Cardiac muscle cell (in vitro differentiated cells and primary cell): ENCODE data around the gene FBXO10. TPM values are rescaled to one million over a fixed set of nuclear protein-coding genes. Genes with fewer than 3 reads are reported as not detected.
"Not testable (repeated sequence)": the region's sequence is repeated elsewhere in the genome, so short reads cannot be mapped to it uniquely, and the experiment has no call there.

Experiments used
- DNase-seq, 2 donors: peaks; one replicate each; pipeline versions ENCODE4 v3.0.0 to v3.0.0-alpha.2; 2010 to 2017; ENCODE audit warnings: low read depth in 1 of 2, low spot score in 1 of 2
- H3K27ac ChIP-seq: fragments of 200-600 bp; sonication (generic); 2 replicates; pipeline ENCODE4 v1.5.1; 2016
- H3K27me3 ChIP-seq: fragments of 200-600 bp; sonication (generic); 2 replicates; pipeline ENCODE4 v1.6.0; 2016; ENCODE audit warnings: control low read depth
- H3K36me3 ChIP-seq: fragments of 200-600 bp; sonication (generic); 2 replicates; pipeline ENCODE4 v1.5.1; 2016; ENCODE audit warnings: control low read depth
- H3K4me1 ChIP-seq: fragments of 200-600 bp; sonication (generic); 2 replicates; pipeline ENCODE4 v1.8.1; 2017; ENCODE audit warnings: low read depth, mild to moderate bottlenecking, mixed run types
- H3K4me3 ChIP-seq: fragments of 200-600 bp; sonication (generic); 2 replicates; pipeline ENCODE4 v1.5.1; 2016; ENCODE audit warnings: mild to moderate bottlenecking
- H3K9me3 ChIP-seq: fragments of 200-600 bp; sonication (generic); 2 replicates; pipeline ENCODE4 v1.5.1; 2017; ENCODE audit warnings: low read depth, mild to moderate bottlenecking, control low read depth
- CTCF ChIP-seq: IDR thresholded peaks from 2 replicates; pipeline ENCODE4 v1.5.1; 2012; ENCODE audit warnings: low read depth, mild to moderate bottlenecking, low read length
- polyA plus RNA-seq: library from polyadenylated mRNA; unstranded; fragments of >200 nt; fragmentation: Nextera tagmentation; extraction: Ambion mirVana; gene quantifications from 2 replicates; pipeline ENCODE4 v1.2.1, GENCODE V29; 2016
- total RNA-seq: library from RNA; depleted of rRNA; stranded (reverse); fragments of >200 nt; gene quantifications from 2 replicates; pipeline ENCODE4 v1.2.3, GENCODE V29; 2016

FBXO10 gene
- total and polyA plus RNA-seq, 2 experiments from 2014 or later = 10.6 to 19.8 TPM

GRCh38 chr9:37608250-37608649 is 32.1 kb upstream of the FBXO10 start:
- no peaks in the 10 kb centered on the region for H3K9me3 ChIP-seq
- TF ChIP-seq CTCF = no peak
- no peaks in the 10 kb centered on the region for H3K36me3 ChIP-seq
- no peak overlapping the region for H3K4me3 ChIP-seq
- DNase-seq = no peak
- no peak overlapping the region for H3K27ac ChIP-seq
- no peaks in the 10 kb centered on the region for H3K4me1 ChIP-seq
- peaks cover 36% of the 10 kb centered on the region for H3K27me3 ChIP-seq

- no peak for DNase-seq
- H3K9me3 ChIP-seq = no peaks in the 10 kb centered on the region
- peaks cover 41% of the 10 kb centered on the region for H3K27me3 ChIP-seq
- TF ChIP-seq CTCF = no peak
- H3K4me1 ChIP-seq = no peaks in the 10 kb centered on the region
- no peak overlapping the region for H3K4me3 ChIP-seq
- no peaks in the 10 kb centered on the region for H3K36me3 ChIP-seq
- H3K27ac ChIP-seq = no peak overlapping the region
Observed at GRCh38 chr9:37604296-37604695, 28.1 kb upstream of the FBXO10 start.

GRCh38 chr9:37602817-37603216 is 26.6 kb upstream of the FBXO10 start:
- Histone ChIP-seq H3K36me3 (no peaks in the 10 kb centered on the region), H3K27me3 (peaks cover 41% of the 10 kb centered on the region), H3K9me3 (no peaks in the 10 kb centered on the region), H3K4me1 (no peaks in the 10 kb centered on the region), H3K27ac (no peak overlapping the region), H3K4me3 (no peak overlapping the region)
- no peak for TF ChIP-seq CTCF
- DNase-seq = no peak

- not testable (repeated sequence) for DNase-seq, H3K4me1 ChIP-seq, H3K4me3 ChIP-seq, H3K36me3 ChIP-seq, H3K9me3 ChIP-seq, H3K27ac ChIP-seq
- peaks cover 44% of the 10 kb centered on the region for H3K27me3 ChIP-seq
Observed at GRCh38 chr9:37602061-37602460, 25.9 kb upstream of the FBXO10 start.

- no peak for DNase-seq
- TF ChIP-seq CTCF = no peak
Observed at GRCh38 chr9:37596504-37596903, 20.3 kb upstream of the FBXO10 start.

GRCh38 chr9:37593883-37594448 is 17.8 kb upstream of the FBXO10 start:
- TF ChIP-seq CTCF = no peak
- no peak overlapping the region for H3K4me3 ChIP-seq
- DNase-seq = no peak
- H3K27me3 ChIP-seq = peaks cover 31% of the 10 kb centered on the region
- no peak overlapping the region for H3K27ac ChIP-seq
- H3K4me1 ChIP-seq = peaks cover 3% of the 10 kb centered on the region
- no peaks in the 10 kb centered on the region for H3K9me3 ChIP-seq
- H3K36me3 ChIP-seq = no peaks in the 10 kb centered on the region

More at GRCh38 chr9:37596504-37596903, 20.3 kb upstream of the FBXO10 start:
- H3K27me3 ChIP-seq = peaks cover 35% of the 10 kb centered on the region
- H3K9me3 ChIP-seq = no peaks in the 10 kb centered on the region
- H3K4me1 ChIP-seq = peaks cover 2% of the 10 kb centered on the region
- no peak overlapping the region for H3K27ac ChIP-seq
- H3K36me3 ChIP-seq = no peaks in the 10 kb centered on the region
- H3K4me3 ChIP-seq = no peak overlapping the region
